ENCODE results near the gene LMTK3.

DNA sequence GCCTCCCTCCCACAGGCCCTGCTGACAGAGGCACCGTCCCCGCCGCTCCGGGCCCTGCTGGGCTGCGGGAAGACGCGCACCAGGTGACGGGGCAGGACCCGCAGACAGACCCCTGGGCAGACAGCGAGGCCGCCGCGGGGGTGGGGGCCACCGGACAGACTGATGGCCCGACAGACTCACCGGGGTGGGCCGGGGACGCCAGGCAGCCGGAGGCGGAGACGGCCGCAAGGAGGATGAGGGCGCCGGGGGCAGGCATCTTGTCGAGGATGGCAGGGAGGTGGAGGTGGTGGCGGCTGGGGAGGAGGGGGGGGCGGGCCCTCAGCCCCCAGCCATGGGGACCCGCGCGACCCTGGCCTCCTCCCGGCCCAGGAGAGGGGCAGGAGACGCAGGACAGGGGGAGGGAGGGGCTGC lies 309 bp downstream of the LMTK3 start:
- no peak for TF ChIP-seq POLR2A (IDR thresholded peaks at IDR 0.05)
- TF ChIP-seq, protein P1, sequence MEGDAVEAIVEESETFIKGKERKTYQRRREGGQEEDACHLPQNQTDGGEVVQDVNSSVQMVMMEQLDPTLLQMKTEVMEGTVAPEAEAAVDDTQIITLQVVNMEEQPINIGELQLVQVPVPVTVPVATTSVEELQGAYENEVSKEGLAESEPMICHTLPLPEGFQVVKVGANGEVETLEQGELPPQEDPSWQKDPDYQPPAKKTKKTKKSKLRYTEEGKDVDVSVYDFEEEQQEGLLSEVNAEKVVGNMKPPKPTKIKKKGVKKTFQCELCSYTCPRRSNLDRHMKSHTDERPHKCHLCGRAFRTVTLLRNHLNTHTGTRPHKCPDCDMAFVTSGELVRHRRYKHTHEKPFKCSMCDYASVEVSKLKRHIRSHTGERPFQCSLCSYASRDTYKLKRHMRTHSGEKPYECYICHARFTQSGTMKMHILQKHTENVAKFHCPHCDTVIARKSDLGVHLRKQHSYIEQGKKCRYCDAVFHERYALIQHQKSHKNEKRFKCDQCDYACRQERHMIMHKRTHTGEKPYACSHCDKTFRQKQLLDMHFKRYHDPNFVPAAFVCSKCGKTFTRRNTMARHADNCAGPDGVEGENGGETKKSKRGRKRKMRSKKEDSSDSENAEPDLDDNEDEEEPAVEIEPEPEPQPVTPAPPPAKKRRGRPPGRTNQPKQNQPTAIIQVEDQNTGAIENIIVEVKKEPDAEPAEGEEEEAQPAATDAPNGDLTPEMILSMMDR (IDR thresholded peaks at IDR 0.05), result no peak
